ENCODE measurements around the gene TEKT5. TPM values are rescaled to one million over a fixed set of nuclear protein-coding genes. Genes with fewer than 3 reads are reported as not detected.

The TEKT5 gene
- total RNA-seq, 2 donors from 2014 or later: 0.14 TPM; not detected in 1

DNA sequence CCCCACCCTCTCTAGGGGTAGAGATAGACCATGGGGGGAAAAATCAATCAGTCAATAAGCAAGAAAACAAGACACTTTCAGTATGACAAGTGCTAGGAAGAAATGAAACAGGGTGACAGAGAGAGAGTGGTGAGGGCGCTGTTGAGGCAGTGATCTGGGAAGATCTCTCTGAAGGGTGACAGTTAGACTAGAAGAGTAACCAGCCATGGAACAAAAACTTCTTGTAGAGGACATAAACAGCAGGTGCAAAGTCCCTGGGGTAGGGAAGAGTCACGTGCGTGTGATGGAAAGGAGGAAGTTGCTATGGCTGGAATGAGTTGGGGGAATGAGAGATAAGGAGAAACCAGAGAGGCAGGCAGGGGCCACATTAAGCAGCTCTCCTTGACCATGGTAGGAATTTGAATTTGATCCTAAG lies 97.5 kb downstream of the TEKT5 start:
- DNase-seq (ENCODE audit: low spot score): no peak
- intact Hi-C loops (cut with DNase I): no loop called here

DNA sequence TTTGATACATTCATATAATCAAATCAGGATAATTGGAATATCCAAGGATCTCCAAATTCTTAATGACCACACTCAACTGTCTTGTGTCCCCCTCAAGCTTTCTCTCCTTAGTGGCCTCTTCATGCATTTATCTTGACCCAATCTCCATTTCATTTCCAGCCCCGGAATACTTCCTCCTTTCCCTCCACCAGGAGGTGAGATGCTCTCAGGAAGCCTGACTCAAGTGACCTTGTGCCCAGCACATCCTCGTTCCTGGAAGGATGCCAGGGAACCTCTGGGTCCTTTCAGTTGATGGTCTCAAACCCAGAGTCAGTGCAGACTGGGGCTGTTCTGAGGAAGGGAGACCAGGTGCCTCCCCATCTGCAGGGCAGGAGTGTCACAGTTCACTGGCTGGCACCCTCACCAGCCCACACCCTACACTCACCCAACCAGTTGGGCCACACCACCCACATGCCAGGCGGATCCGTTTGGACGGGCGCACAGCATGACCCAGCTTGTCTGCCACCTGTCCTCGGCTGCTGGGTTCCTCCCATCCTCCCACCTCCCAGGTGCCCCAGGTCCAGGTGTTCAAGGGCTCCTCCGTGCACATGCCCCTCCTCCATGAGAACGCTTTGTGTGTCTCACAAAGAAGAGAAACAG lies 100.3 kb downstream of the TEKT5 start:
- intact Hi-C loops (cut with DNase I): no loop called here
- no peak for DNase-seq (ENCODE audit: low spot score)

- intact Hi-C loops (cut with DNase I): no loop called here
- no peak for DNase-seq (ENCODE audit: low spot score)
These were observed 102.1 kb downstream of the TEKT5 start for GRCh38 chr16:10592611-10593010.

DNA sequence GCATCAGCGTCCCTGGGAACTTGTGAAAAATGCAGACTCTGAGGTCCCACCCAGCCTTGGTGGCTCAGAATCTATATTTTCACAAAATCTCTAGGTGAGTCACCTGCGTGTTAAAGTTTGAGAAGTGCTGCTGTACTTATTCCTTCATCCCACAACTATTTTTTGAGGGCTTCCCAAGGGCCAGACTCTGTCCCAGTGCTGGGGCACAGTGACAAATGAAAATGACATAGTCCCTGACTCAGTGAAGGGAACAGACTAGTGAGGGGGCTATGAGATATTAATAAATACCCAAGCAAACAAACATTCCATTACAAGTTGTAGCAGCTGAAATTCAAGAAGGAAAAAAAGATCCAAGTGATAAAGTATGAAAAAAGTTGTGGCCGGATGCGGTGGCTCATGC lies 104.4 kb downstream of the TEKT5 start:
- DNase-seq (ENCODE audit: low spot score): no peak
- intact Hi-C loops (cut with DNase I): loop anchor here in 1 of 2 donors (1.0 kb wide), 1 partner anchor 21 kb away; no protein-coding TSS in a partner anchor

DNA sequence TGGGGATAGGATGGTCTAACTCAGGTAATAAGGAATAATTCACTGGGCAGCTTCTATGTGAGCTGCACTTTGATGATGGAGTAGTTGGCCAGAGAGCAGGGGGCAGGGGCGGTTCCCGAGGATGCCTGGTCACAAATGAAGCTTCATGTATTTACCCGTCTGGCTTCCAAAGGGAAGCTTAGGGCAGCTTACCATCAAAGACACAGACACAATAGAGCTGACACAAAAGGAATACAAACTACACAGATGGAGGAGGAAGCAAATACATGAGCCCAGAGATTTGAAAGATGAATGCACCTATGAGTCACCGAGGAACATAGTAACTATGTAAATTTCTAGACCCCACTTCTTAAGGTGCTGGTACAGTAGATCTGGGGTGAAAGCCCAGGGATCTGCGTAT lies 105.6 kb downstream of the TEKT5 start:
- DNase-seq (ENCODE audit: low spot score): no peak
- intact Hi-C loops (cut with DNase I): no loop called here

GRCh38 chr16:10587622-10588021 lies 107.1 kb downstream of the TEKT5 start:
- no peak for DNase-seq (ENCODE audit: low spot score)
- intact Hi-C loops (cut with DNase I): no loop called here

- intact Hi-C loops (cut with DNase I): loop anchor here in 1 of 2 donors (1.0 kb wide), 1 partner anchor 18 kb away; no protein-coding TSS in a partner anchor
- DNase-seq (ENCODE audit: low spot score): no peak
These were observed 109.7 kb downstream of the TEKT5 start for GRCh38 chr16:10584981-10585438.

- DNase-seq (ENCODE audit: low spot score): no peak
- intact Hi-C loops (cut with DNase I): no loop called here
These were observed 111.5 kb downstream of the TEKT5 start for GRCh38 chr16:10583269-10583668.

DNA sequence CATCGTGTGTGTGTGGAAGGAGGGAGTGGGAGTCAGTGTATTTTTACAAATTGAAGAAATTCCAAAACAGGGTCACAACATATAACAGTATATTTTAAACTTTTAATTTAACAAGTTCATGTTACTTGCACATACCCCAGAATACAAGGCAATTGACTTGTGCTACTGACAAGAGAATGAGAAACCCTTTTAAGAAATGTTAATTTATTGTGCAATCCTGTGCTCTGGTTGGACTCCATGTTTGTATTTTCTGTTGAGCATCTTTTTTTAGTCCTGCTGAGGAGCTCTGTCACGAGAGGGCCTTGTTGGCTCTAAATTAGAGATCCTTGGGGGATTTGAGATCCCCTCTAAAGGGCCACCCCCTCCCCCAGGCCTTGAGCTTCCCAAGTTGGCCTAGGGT lies 113.2 kb downstream of the TEKT5 start:
- intact Hi-C loops (cut with DNase I): no loop called here
- no peak for DNase-seq (ENCODE audit: low spot score)

DNA sequence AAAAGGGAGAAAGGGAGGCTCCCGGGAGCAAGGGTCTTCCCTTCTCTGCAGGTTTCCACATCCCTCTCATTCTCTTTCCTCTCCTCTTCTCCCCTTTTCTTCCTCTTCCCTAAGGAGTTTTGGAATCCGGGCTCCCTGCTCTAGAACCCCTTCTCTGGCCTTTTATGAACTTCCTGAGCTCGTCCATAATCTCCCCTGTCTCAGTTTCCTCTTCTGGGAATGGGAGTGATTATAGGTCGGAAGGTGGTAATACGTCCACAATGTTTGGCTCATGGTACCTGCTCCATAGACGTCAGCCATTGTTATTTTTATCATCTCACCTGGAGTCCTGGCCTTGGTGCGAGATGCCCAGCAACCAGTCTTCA lies 113.9 kb downstream of the TEKT5 start:
- intact Hi-C loops (cut with DNase I): no loop called here
- DNase-seq (ENCODE audit: low spot score): no peak

DNA sequence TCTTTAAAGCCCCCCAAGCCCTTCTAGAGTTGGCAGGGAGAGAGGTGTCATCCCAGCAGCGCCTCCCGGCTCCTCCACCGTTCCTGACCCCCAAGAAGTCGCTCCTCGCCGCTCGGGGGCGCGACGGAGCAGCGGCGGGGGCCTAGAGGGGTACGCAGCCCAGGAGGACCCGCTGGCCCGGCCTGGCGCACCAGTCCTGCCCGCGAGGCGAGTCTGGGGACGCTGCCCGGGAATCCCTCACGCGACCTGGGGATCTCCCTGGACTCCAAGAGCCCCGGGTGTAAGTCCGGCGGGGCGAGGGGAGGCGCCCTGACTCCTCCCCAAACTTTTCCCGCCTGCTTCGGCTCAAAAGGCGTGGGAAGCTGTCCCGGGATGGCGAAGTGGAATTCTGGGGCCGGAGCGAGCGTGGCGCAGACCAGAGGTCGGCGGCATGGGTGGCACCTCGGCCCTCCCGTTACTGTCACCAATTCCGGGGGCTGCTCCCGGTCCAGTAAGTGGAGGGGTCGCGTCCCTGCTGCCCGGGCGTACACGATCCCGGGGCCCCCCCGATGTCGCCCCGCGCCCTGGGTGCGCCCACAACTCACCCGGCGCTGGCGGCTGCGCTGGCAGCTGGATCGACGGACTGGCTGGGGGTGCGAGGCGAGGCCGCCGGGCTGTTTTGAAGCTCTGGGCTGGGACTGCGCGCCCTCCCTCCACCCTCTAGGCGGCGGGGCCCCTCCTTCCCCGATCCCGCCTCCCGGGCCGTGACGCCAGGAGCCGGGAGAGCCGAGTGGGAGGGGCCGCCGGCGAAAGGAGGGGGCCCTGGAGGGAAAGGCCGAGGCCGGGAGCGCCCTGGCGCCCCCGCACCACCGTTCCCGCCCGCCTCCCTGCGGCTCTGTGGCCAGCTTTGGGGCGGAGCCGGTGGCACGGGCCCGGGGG lies 114.5 kb downstream of the TEKT5 start, which contains the start of gene EMP2:
TSS of gene EMP2 (minus strand) at position 634 of the 918 bp plus-strand sequence. CDS start 32,981 bp downstream, outside the sequence.
- DNase-seq (ENCODE audit: low spot score): peak; percentile 93
- intact Hi-C loops (cut with DNase I): loop anchor here in 1 of 2 donors (5.0 kb wide), 1 partner anchor 157 kb away; no protein-coding TSS in a partner anchor

DNA sequence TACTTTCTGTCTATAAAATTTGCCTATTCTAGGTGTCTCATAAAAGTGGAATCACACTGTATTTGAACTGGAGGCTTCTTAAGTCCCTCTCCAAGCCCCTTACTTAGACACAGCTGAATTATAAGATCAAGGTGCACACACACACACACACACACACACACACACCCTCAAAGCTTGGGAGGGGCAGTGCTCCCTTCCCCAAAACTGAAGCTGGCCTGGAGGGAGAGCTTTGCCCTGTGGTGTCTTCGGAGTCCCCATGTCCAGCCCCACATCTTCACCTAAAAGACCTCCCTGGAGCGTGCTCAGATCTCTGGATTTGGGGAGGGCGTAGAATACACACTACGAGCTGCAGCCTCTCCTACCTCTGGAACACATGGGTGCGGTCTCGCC lies 115.2 kb downstream of the TEKT5 start:
- intact Hi-C loops (cut with DNase I): loop anchor here in 1 of 2 donors (5.0 kb wide), 1 partner anchor 158 kb away; no protein-coding TSS in a partner anchor
- no peak for DNase-seq (ENCODE audit: low spot score)

DNA sequence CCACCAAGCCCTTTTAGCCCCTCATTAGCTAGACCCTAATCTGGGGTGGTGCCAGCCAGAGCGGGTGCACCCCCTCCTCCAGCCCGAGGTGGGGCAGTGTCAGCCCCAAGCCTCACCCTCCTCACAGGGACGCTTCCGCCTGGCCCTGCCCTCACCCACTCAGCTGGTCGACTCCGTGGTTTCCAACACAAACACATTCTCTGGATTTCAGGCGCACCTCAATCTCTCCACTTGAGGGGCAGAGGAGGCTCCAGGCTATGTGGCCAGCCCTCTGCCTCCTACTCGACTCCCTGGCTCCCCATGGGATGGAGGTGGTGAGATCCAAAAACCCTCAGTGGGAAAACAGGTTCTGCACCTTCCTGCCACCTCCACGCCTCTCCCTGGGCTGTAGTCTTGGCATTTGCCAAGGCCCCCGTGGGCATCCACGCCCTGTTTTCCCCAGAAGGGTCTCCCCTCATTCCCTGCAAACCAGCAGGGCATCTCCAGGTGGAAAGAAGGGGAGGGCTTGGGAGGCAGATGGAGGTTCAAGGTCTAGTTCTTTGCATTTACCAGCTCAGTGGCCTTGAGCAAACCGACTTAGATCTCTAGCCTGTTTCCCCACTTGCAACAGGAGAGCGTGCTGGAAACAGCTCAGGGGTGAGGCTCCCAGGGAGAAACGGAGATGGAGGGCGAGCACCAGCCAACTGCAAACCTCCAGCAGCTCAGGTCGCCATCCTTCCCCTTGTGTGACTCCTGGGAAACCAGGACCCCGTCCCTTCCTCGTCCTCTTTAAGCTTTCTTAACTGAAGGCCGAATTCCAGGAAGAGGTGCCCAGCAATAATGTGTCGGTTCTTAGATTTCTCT lies 116.0 kb downstream of the TEKT5 start:
- intact Hi-C loops (cut with DNase I): loop anchor here in 1 of 2 donors (5.0 kb wide), 1 partner anchor 159 kb away; no protein-coding TSS in a partner anchor
- peak; percentile 81 for DNase-seq (ENCODE audit: low spot score)

Other genes starting within 250 kb of the TEKT5 start
- 10 to 100 TPM; 45.8 to 68.5 TPM for gene EMP2, start 114.3 kb downstream of the TEKT5 start, total RNA-seq
- 10 to 100 TPM; 27.1 to 29.8 TPM for gene NUBP1, start 48.9 kb upstream of the TEKT5 start, total RNA-seq
- gene TVP23A, start 123.9 kb upstream of the TEKT5 start, total RNA-seq: 1 to 10 TPM; 2.1 to 3.7 TPM
- gene CIITA, start 182.3 kb upstream of the TEKT5 start, total RNA-seq: 10 to 100 TPM; 10.0 to 11.9 TPM
- gene DEXI, start 247.5 kb upstream of the TEKT5 start, total RNA-seq: 10 to 100 TPM; 36.0 to 39.8 TPM
- 10 to 100 TPM; 19.4 to 20.1 TPM for gene CLEC16A, start 249.6 kb upstream of the TEKT5 start, total RNA-seq